ENCODE data around the gene CCAR1. TPM values are rescaled to one million over a fixed set of nuclear protein-coding genes. Genes with fewer than 3 reads are reported as not detected.

Gene CCAR1
- total and polyA plus RNA-seq, 2 of the 13 experiments (the other 11 are each of a cell fraction or from before 2014, with no cell fraction given), result 74.5 to 81.6 TPM

DNA sequence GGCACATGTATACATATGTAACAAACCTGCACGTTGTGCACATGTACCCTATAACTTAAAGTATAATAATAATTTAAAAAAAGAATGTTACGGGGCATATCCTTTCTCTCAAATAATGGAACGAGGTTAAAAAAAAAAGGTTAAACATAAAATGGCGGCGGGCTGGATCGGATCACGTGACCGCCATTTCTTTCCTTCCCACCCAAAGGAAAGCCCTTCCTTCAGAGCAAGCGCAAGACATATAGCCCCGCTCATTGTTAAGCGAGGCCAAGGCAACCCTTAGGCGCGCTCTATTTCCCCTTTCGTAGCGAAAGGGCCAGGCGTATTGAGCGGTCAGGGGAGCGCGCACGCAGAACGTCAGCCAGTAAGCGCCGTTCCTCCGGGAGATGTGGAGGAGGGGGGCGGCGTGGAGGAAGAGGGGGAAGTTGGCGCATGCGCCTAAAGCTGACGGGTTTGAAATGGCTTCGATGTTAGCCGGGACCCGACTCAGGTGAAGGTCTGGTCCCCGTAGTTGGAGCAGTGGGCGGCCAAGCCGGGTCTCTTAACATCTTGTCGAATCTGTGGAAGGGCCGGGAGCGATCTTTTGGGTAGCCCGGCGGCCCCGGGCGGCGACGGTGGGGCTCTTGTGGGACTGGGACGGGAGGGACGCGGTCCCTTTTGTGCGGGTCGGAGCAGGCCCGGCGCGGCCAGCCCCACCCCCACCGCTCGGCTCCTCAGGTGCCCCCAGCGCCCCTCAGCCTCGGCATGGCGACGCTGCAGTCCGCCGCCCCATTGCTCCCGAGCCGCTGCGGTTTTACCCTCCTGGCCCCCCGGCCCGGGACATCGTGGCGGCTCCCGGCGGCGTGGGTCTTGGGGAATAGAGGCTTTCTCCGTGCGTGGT, at the start of gene CCAR1 (continued):
- TF ChIP-seq, protein P1, sequence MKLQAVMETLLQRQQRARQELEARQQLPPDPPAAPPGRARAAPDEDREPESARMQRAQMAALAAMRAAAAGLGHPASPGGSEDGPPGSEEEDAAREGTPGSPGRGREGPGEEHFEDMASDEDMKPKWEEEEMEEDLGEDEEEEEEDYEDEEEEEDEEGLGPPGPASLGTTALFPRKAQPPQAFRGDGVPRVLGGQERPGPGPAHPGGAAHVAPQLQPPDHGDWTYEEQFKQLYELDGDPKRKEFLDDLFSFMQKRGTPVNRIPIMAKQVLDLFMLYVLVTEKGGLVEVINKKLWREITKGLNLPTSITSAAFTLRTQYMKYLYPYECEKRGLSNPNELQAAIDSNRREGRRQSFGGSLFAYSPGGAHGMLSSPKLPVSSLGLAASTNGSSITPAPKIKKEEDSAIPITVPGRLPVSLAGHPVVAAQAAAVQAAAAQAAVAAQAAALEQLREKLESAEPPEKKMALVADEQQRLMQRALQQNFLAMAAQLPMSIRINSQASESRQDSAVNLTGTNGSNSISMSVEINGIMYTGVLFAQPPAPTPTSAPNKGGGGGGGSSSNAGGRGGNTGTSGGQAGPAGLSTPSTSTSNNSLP (IDR thresholded peaks at IDR 0.05; ENCODE audit: low read depth, low read length), result no peak
- TF ChIP-seq ZNF598 (CRISPR knock-in tag; IDR thresholded peaks at IDR 0.05; ENCODE audit: borderline replicate concordance) (peak; percentile 70; the same call in 1 of the 2 replicates), NFYC (CRISPR knock-in tag; IDR thresholded peaks at IDR 0.05) (peak; percentile 69), PHF8 (CRISPR knock-in tag; IDR thresholded peaks at IDR 0.05) (peak; percentile 93), HHEX (CRISPR knock-in tag; IDR thresholded peaks at IDR 0.05) (no peak), SIN3A (IDR thresholded peaks at IDR 0.05; ENCODE audit: borderline replicate concordance, low read depth, low read length) (no peak), ZNF460 (CRISPR knock-in tag; IDR thresholded peaks at IDR 0.05; ENCODE audit: borderline replicate concordance) (no peak), ZNF24 (IDR thresholded peaks at IDR 0.05) (no peak), HCFC1 (IDR thresholded peaks at IDR 0.05; ENCODE audit: low read depth, low read length) (no peak)
- TF ChIP-seq, protein P2, sequence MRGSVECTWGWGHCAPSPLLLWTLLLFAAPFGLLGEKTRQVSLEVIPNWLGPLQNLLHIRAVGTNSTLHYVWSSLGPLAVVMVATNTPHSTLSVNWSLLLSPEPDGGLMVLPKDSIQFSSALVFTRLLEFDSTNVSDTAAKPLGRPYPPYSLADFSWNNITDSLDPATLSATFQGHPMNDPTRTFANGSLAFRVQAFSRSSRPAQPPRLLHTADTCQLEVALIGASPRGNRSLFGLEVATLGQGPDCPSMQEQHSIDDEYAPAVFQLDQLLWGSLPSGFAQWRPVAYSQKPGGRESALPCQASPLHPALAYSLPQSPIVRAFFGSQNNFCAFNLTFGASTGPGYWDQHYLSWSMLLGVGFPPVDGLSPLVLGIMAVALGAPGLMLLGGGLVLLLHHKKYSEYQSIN (CRISPR knock-in tag; IDR thresholded peaks at IDR 0.05; ENCODE audit: borderline replicate concordance), result no peak
- TF ChIP-seq, protein P3, sequence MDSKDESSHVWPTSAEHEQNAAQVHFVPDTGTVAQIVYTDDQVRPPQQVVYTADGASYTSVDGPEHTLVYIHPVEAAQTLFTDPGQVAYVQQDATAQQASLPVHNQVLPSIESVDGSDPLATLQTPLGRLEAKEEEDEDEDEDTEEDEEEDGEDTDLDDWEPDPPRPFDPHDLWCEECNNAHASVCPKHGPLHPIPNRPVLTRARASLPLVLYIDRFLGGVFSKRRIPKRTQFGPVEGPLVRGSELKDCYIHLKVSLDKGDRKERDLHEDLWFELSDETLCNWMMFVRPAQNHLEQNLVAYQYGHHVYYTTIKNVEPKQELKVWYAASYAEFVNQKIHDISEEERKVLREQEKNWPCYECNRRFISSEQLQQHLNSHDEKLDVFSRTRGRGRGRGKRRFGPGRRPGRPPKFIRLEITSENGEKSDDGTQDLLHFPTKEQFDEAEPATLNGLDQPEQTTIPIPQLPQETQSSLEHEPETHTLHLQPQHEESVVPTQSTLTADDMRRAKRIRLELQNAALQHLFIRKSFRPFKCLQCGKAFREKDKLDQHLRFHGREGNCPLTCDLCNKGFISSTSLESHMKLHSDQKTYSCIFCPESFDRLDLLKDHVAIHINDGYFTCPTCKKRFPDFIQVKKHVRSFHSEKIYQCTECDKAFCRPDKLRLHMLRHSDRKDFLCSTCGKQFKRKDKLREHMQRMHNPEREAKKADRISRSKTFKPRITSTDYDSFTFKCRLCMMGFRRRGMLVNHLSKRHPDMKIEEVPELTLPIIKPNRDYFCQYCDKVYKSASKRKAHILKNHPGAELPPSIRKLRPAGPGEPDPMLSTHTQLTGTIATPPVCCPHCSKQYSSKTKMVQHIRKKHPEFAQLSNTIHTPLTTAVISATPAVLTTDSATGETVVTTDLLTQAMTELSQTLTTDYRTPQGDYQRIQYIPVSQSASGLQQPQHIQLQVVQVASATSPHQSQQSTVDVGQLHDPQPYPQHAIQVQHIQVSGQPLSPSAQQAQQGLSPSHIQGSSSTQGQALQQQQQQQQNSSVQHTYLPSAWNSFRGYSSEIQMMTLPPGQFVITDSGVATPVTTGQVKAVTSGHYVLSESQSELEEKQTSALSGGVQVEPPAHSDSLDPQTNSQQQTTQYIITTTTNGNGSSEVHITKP (CRISPR knock-in tag; IDR thresholded peaks at IDR 0.05; ENCODE audit: low read depth), result 0 out of 2 replicates have a peak, but pooled peaks have one; percentile 21
- TF ChIP-seq, protein P4, sequence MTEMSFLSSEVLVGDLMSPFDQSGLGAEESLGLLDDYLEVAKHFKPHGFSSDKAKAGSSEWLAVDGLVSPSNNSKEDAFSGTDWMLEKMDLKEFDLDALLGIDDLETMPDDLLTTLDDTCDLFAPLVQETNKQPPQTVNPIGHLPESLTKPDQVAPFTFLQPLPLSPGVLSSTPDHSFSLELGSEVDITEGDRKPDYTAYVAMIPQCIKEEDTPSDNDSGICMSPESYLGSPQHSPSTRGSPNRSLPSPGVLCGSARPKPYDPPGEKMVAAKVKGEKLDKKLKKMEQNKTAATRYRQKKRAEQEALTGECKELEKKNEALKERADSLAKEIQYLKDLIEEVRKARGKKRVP (CRISPR knock-in tag; IDR thresholded peaks at IDR 0.05), result no peak
- TF ChIP-seq, protein P5, sequence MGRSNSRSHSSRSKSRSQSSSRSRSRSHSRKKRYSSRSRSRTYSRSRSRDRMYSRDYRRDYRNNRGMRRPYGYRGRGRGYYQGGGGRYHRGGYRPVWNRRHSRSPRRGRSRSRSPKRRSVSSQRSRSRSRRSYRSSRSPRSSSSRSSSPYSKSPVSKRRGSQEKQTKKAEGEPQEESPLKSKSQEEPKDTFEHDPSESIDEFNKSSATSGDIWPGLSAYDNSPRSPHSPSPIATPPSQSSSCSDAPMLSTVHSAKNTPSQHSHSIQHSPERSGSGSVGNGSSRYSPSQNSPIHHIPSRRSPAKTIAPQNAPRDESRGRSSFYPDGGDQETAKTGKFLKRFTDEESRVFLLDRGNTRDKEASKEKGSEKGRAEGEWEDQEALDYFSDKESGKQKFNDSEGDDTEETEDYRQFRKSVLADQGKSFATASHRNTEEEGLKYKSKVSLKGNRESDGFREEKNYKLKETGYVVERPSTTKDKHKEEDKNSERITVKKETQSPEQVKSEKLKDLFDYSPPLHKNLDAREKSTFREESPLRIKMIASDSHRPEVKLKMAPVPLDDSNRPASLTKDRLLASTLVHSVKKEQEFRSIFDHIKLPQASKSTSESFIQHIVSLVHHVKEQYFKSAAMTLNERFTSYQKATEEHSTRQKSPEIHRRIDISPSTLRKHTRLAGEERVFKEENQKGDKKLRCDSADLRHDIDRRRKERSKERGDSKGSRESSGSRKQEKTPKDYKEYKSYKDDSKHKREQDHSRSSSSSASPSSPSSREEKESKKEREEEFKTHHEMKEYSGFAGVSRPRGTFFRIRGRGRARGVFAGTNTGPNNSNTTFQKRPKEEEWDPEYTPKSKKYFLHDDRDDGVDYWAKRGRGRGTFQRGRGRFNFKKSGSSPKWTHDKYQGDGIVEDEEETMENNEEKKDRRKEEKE (IDR thresholded peaks at IDR 0.05), result no peak
- TF ChIP-seq, protein P6, sequence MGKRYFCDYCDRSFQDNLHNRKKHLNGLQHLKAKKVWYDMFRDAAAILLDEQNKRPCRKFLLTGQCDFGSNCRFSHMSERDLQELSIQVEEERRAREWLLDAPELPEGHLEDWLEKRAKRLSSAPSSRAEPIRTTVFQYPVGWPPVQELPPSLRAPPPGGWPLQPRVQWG (CRISPR knock-in tag; IDR thresholded peaks at IDR 0.05; ENCODE audit: borderline replicate concordance, low read depth), result no peak

All from HepG2 (cell line).